Mesenteric fat pad (tissue), 1 donor: ENCODE data around the gene NOTCH1. TPM values are rescaled to one million over a fixed set of nuclear protein-coding genes. Genes with fewer than 3 reads are reported as not detected.
"Not testable (repeated sequence)": the region's sequence is repeated elsewhere in the genome, so short reads cannot be mapped to it uniquely, and the experiment has no call there.

Experiments used
- DNase-seq: peaks from one replicate; pipeline ENCODE4 v3.0.0-alpha.2; 2020; ENCODE audit warnings: low spot score
- total RNA-seq: library from RNA; stranded (reverse); fragmentation: NEBNext Ultra II Directional; extraction: Animal tissue kit (Norgen Biotek cat#: 25700); gene quantifications from one replicate; pipeline ENCODE4 v1.2.1, GENCODE V29; 2021
- donor health status: DM: yes; HTN: yes; CAD: no.

The NOTCH1 gene
- total RNA-seq, 1 donor from 2014 or later: 89.5 TPM

GRCh38 chr9:136579650-136580219 is 33.9 kb upstream of the NOTCH1 start:
- DNase-seq: not testable (repeated sequence)

- no peak for DNase-seq
Observed at GRCh38 chr9:136578915-136579649, 33.2 kb upstream of the NOTCH1 start.

- DNase-seq: no peak
Observed at GRCh38 chr9:136578626-136578914, 32.7 kb upstream of the NOTCH1 start.

GRCh38 chr9:136577941-136578625 is 32.2 kb upstream of the NOTCH1 start:
- DNase-seq: no peak

- no peak for DNase-seq
Observed at GRCh38 chr9:136576269-136576626, 30.4 kb upstream of the NOTCH1 start.

- DNase-seq: no peak
Observed at GRCh38 chr9:136575626-136576268, 29.9 kb upstream of the NOTCH1 start.

- DNase-seq: not testable (repeated sequence)
Observed at GRCh38 chr9:136574606-136575005, 28.8 kb upstream of the NOTCH1 start.

- DNase-seq: no peak
Observed at GRCh38 chr9:136572828-136573625, 27.2 kb upstream of the NOTCH1 start.

- DNase-seq: no peak
Observed at GRCh38 chr9:136572003-136572827, 26.4 kb upstream of the NOTCH1 start.

GRCh38 chr9:136571531-136571930 is 25.7 kb upstream of the NOTCH1 start:
- DNase-seq: no peak

GRCh38 chr9:136570916-136571315 is 25.1 kb upstream of the NOTCH1 start:
- no peak for DNase-seq

- no peak for DNase-seq
Observed at GRCh38 chr9:136570191-136570845, 24.5 kb upstream of the NOTCH1 start.

GRCh38 chr9:136569526-136570148 is 23.8 kb upstream of the NOTCH1 start:
- DNase-seq: no peak

- DNase-seq: no peak
Observed at GRCh38 chr9:136568288-136569081, 22.6 kb upstream of the NOTCH1 start.

- no peak for DNase-seq
Observed at GRCh38 chr9:136567651-136568287, 21.9 kb upstream of the NOTCH1 start.

- no peak for DNase-seq
Observed at GRCh38 chr9:136566901-136567300, 21.1 kb upstream of the NOTCH1 start.

GRCh38 chr9:136566553-136566895 is 20.7 kb upstream of the NOTCH1 start:
- DNase-seq: no peak
